Pancreas (tissue), 10 donors: Measurements from ENCODE around the gene IGFBP3. TPM values are rescaled to one million over a fixed set of nuclear protein-coding genes. Genes with fewer than 3 reads are reported as not detected.
"Not testable (repeated sequence)": the region's sequence is repeated elsewhere in the genome, so short reads cannot be mapped to it uniquely, and the experiment has no call there.

Source experiments
- ATAC-seq, 4 donors: fragments of 200-7000 bp; cut with Tn5 transposase; one replicate each; pipeline versions ENCODE4 v1.8.0 to v1.9.1; 2020; ENCODE audit warnings: mild to moderate bottlenecking in 4 of 4, moderate library complexity in 4 of 4
- DNase-seq, 6 donors: peaks; one replicate each; pipeline ENCODE4 v3.0.0-alpha.2; 2020
- FAIRE-seq: peaks from 2 replicates; lab custom pipeline; 2012; peaks lifted over from hg19 to GRCh38; lab: Jason Lieb, UNC
- H3K27ac ChIP-seq, 4 donors: fragments of 200-600 bp; sonication (generic); 1 replicate in 3 of 4; 2 replicates in 1 of 4; pipeline versions ENCODE4 v1.5.0 to v1.8.0; 2020
- H3K27me3 ChIP-seq, 4 donors: fragments of 200-600 bp; one replicate each; pipeline ENCODE4 v1.8.0; 2021
- H3K36me3 ChIP-seq, 3 donors: fragments of 200-600 bp; sonication (generic) in 1 of 3; one replicate each; pipeline versions ENCODE4 v1.5.0 to v1.8.0; 2020 to 2021
- H3K4me1 ChIP-seq, 3 donors: fragments of 200-600 bp; one replicate each; pipeline ENCODE4 v1.8.0; 2021
- H3K4me3 ChIP-seq, 4 donors: fragments of 200-600 bp; sonication (generic) in 2 of 4; one replicate each; pipeline versions ENCODE4 v1.5.0 to v1.8.0; 2020 to 2021
- H3K9me3 ChIP-seq, 4 donors: fragments of 200-600 bp; one replicate each; pipeline ENCODE4 v1.8.0; 2021
- CTCF ChIP-seq, 4 donors: fragments of 200-600 bp; sonication (generic) in 3 of 4; IDR thresholded peaks; one replicate each; pipeline versions ENCODE4 v1.5.0 to v1.8.0; 2021; ENCODE audit warnings: antibody characterized with exemption in 4 of 4
- WGBS, 2 donors: extraction: QIAGEN DNeasy Blood & Tissue Kit; methylation state at CpG; one replicate each; pipeline ENCODE4 v1.1.7; 2013; 5-methylcytosine and 5-hydroxymethylcytosine counted together
- intact Hi-C, 3 donors: fragments of 100-400 bp; cut with DNase I; formaldehyde crosslinking; loops; one replicate each; pipeline versions ENCODE4 v1.11.1 to v1.14.2; 2022
- polyA plus RNA-seq, 2 donors: library from polyadenylated mRNA; stranded (reverse); fragments of 200-250 nt; gene quantifications; one replicate each; pipeline ENCODE4 v1.2.3, GENCODE V29; 2013
- total RNA-seq, 6 donors: library from RNA; stranded (reverse); fragmentation: NEBNext Ultra II Directional in 4 of 6; extraction: Animal tissue kit (Norgen Biotek cat#: 25700) in 4 of 6; gene quantifications; one replicate each; pipeline versions ENCODE4 v1.2.1 to v1.2.4, GENCODE V29; 2021 to 2023
- donor health status: healthy with polysubstance abuse.
- donor health status: DM: no; HTN: no; CAD: no; lungs with moderate emphysema.
- donor health status: DM: no; HTN: no; CAD: no.
- donor health status: control.
- donor health status: control.
- donor health status: Bipolar disorder and iron deficiency.
- donor health status: DM: yes; HTN: yes; CAD: no.
- donor health status: DM: no; HTN: no; CAD: no.
- donor health status: DM: no; HTN: no; CAD: no.
- donor health status: DM: yes; HTN: yes; CAD: no.

IGFBP3 gene
- total and polyA plus RNA-seq, 8 donors = 4.6 to 27.3 (median 13.1) TPM

GRCh38 chr7:45968312-45968711 is 47.2 kb upstream of the IGFBP3 start:
- TF ChIP-seq CTCF (IDR thresholded peaks at IDR 0.05) = no peak
- ATAC-seq (no peak), FAIRE-seq (no peak), DNase-seq (no peak)
- H3K27me3 ChIP-seq = no peaks in the 10 kb centered on the region
- no peaks in the 10 kb centered on the region for H3K9me3 ChIP-seq
- H3K4me1 ChIP-seq = no peaks in the 10 kb centered on the region
- whole genome bisulfite sequencing, 2 donors = 67 to 70% methylated on average over 7 of the region's 7 CpGs
- intact Hi-C loops = no loop called here
- no peak overlapping the region for H3K27ac ChIP-seq
- H3K36me3 ChIP-seq = no peaks in the 10 kb centered on the region
- no peak overlapping the region for H3K4me3 ChIP-seq

- WGBS, 2 donors = 82 to 93% methylated on average over 5 of the region's 5 CpGs
- Histone ChIP-seq H3K27me3 (no peaks in the 10 kb centered on the region), H3K27ac (no peak overlapping the region), H3K9me3 (no peaks in the 10 kb centered on the region), H3K4me3 (no peak overlapping the region), H3K4me1 (no peaks in the 10 kb centered on the region), H3K36me3 (no peaks in the 10 kb centered on the region)
- DNase-seq (no peak), ATAC-seq (no peak), FAIRE-seq (no peak)
- intact Hi-C loops = no loop called here
- no peak for TF ChIP-seq CTCF (IDR thresholded peaks at IDR 0.05)
Observed at GRCh38 chr7:45967591-45968157, 46.6 kb upstream of the IGFBP3 start.

GRCh38 chr7:45962861-45963260 is 41.8 kb upstream of the IGFBP3 start:
- intact Hi-C loops = no loop called here
- WGBS, 2 donors = 87 to 89% methylated on average over 6 of the region's 6 CpGs
- DNase-seq = no peak

GRCh38 chr7:45957721-45958120 is 36.6 kb upstream of the IGFBP3 start:
- no peaks in the 10 kb centered on the region for H3K9me3 ChIP-seq
- no peaks in the 10 kb centered on the region for H3K36me3 ChIP-seq
- H3K27me3 ChIP-seq = no peaks in the 10 kb centered on the region
- H3K4me1 ChIP-seq = no peaks in the 10 kb centered on the region
- DNase-seq (no peak), FAIRE-seq (no peak), ATAC-seq (no peak)
- no peak for TF ChIP-seq CTCF (IDR thresholded peaks at IDR 0.05)
- intact Hi-C loops = no loop called here
- H3K4me3 ChIP-seq = no peak overlapping the region
- WGBS, 2 donors = 56 to 62% methylated on average over 3 of the region's 3 CpGs
- H3K27ac ChIP-seq = no peak overlapping the region

More at GRCh38 chr7:45962861-45963260, 41.8 kb upstream of the IGFBP3 start:
- TF ChIP-seq CTCF (IDR thresholded peaks at IDR 0.05) = no peak
- Histone ChIP-seq H3K4me3 (no peak overlapping the region), H3K9me3 (no peaks in the 10 kb centered on the region), H3K27ac (no peak overlapping the region), H3K27me3 (no peaks in the 10 kb centered on the region), H3K4me1 (no peaks in the 10 kb centered on the region), H3K36me3 (no peaks in the 10 kb centered on the region)
- ATAC-seq (no peak), FAIRE-seq (no peak)

GRCh38 chr7:45955286-45955685 is 34.2 kb upstream of the IGFBP3 start:
- no peak for TF ChIP-seq CTCF (IDR thresholded peaks at IDR 0.05)
- intact Hi-C loops = no loop called here
- no peaks in the 10 kb centered on the region for H3K4me1 ChIP-seq
- no peaks in the 10 kb centered on the region for H3K27me3 ChIP-seq
- DNase-seq (no peak), ATAC-seq (no peak), FAIRE-seq (no peak)
- H3K4me3 ChIP-seq = no peak overlapping the region
- H3K9me3 ChIP-seq = no peaks in the 10 kb centered on the region
- no peak overlapping the region for H3K27ac ChIP-seq
- 61 to 78% methylated on average over 1 of the region's 1 CpG for WGBS, 2 donors
- H3K36me3 ChIP-seq = no peaks in the 10 kb centered on the region

GRCh38 chr7:45953055-45953454 is 32.0 kb upstream of the IGFBP3 start:
- H3K4me1 ChIP-seq, H3K27ac ChIP-seq, intact Hi-C loops, ATAC-seq, H3K4me3 ChIP-seq, FAIRE-seq, H3K9me3 ChIP-seq, DNase-seq, H3K36me3 ChIP-seq, H3K27me3 ChIP-seq: not testable (repeated sequence)
- 78 to 94% methylated on average over 23 of the region's 23 CpGs for whole genome bisulfite sequencing, 2 donors
